Fibroblast of skin of right quadriceps (primary cell): ENCODE measurements around the gene POU3F3.

Experiments
- DNase-seq: peaks from one replicate; pipeline ENCODE4 v3.0.0-alpha.2; 2013

The POU3F3 gene

GRCh38 chr2:104862058-104862941 is 8.4 kb downstream of the POU3F3 start:
- no peak for DNase-seq

- DNase-seq, result no peak
Measured at GRCh38 chr2:104863146-104863467, 9.2 kb downstream of the POU3F3 start.

GRCh38 chr2:104863468-104864279 is 9.8 kb downstream of the POU3F3 start:
- DNase-seq, result no peak

GRCh38 chr2:104864280-104865095 is 10.6 kb downstream of the POU3F3 start:
- no peak for DNase-seq

GRCh38 chr2:104865096-104865470 is 11.2 kb downstream of the POU3F3 start:
- no peak for DNase-seq

- no peak for DNase-seq
Measured at GRCh38 chr2:104866122-104866864, 12.4 kb downstream of the POU3F3 start.

- DNase-seq, result no peak
Measured at GRCh38 chr2:104866883-104867812, 13.2 kb downstream of the POU3F3 start.

GRCh38 chr2:104867813-104868504 is 14.0 kb downstream of the POU3F3 start:
- DNase-seq, result no peak

GRCh38 chr2:104868505-104868866 is 14.6 kb downstream of the POU3F3 start:
- DNase-seq, result no peak

GRCh38 chr2:104870100-104870975 is 16.4 kb downstream of the POU3F3 start:
- DNase-seq, result no peak

GRCh38 chr2:104871649-104871971 is 17.7 kb downstream of the POU3F3 start:
- no peak for DNase-seq

- DNase-seq, result no peak
Measured at GRCh38 chr2:104871972-104872865, 18.3 kb downstream of the POU3F3 start.

GRCh38 chr2:104872866-104873688 is 19.2 kb downstream of the POU3F3 start:
- peak; percentile 63 for DNase-seq

- no peak for DNase-seq
Measured at GRCh38 chr2:104873689-104874054, 19.8 kb downstream of the POU3F3 start.

GRCh38 chr2:104874230-104874629 is 20.3 kb downstream of the POU3F3 start:
- DNase-seq, result no peak

GRCh38 chr2:104875262-104875661 is 21.3 kb downstream of the POU3F3 start:
- no peak for DNase-seq

GRCh38 chr2:104876606-104877570 is 23.0 kb downstream of the POU3F3 start:
- DNase-seq, result no peak
